GM15510 (cell line): ENCODE data around the gene B4GAT1.

Experiments
- POLR2A ChIP-seq: IDR thresholded peaks from 3 replicates; pipeline ENCODE4 v1.6.1; 2011; ENCODE audit warnings: borderline replicate concordance; ENCODE audit not compliant: insufficient read length; ENCODE audit errors: extremely low read depth

The B4GAT1 gene

GRCh38 chr11:66365711-66366619 is 18.5 kb upstream of the B4GAT1 start:
- no peak for TF ChIP-seq POLR2A

- no peak for TF ChIP-seq POLR2A
These were observed 17.7 kb upstream of the B4GAT1 start for GRCh38 chr11:66365166-66365565.

GRCh38 chr11:66363805-66364535 is 16.5 kb upstream of the B4GAT1 start:
- no peak for TF ChIP-seq POLR2A

GRCh38 chr11:66363187-66363601 is 15.8 kb upstream of the B4GAT1 start:
- TF ChIP-seq POLR2A: no peak

GRCh38 chr11:66362481-66363147 is 15.2 kb upstream of the B4GAT1 start:
- no peak for TF ChIP-seq POLR2A

GRCh38 chr11:66361502-66361941 is 14.1 kb upstream of the B4GAT1 start:
- TF ChIP-seq POLR2A: no peak

GRCh38 chr11:66360406-66361073 is 13.1 kb upstream of the B4GAT1 start:
- TF ChIP-seq POLR2A: no peak

GRCh38 chr11:66359662-66360087 is 12.2 kb upstream of the B4GAT1 start:
- TF ChIP-seq POLR2A: no peak

- no peak for TF ChIP-seq POLR2A
These were observed 1.6 kb upstream of the B4GAT1 start for GRCh38 chr11:66349084-66349386.

GRCh38 chr11:66346476-66347424 is 679 bp downstream of the B4GAT1 start:
- TF ChIP-seq POLR2A: no peak

- no peak for TF ChIP-seq POLR2A
These were observed 2.1 kb downstream of the B4GAT1 start for GRCh38 chr11:66345316-66345649.

- peak; percentile 95 for TF ChIP-seq POLR2A
These were observed 2.7 kb downstream of the B4GAT1 start, which contains the start of gene BRMS1 for GRCh38 chr11:66344550-66345315. TSS of gene BRMS1 (minus strand) at chr11:66345104. CDS start at chr11:66342234, 2,870 bp downstream.

- no peak for TF ChIP-seq POLR2A
These were observed 4.3 kb downstream of the B4GAT1 start for GRCh38 chr11:66343176-66343575.

GRCh38 chr11:66341502-66342126 is 5.8 kb downstream of the B4GAT1 start:
- TF ChIP-seq POLR2A: no peak
